GM18858 (cell line): ENCODE measurements around the gene SLITRK3.

Experiments
- ATAC-seq: cut with Tn5 transposase; IDR thresholded peaks from one replicate; pipeline ENCODE4 v1.9.1; 2021; ENCODE audit not compliant: unreplicated experiment

Gene SLITRK3, protein sequence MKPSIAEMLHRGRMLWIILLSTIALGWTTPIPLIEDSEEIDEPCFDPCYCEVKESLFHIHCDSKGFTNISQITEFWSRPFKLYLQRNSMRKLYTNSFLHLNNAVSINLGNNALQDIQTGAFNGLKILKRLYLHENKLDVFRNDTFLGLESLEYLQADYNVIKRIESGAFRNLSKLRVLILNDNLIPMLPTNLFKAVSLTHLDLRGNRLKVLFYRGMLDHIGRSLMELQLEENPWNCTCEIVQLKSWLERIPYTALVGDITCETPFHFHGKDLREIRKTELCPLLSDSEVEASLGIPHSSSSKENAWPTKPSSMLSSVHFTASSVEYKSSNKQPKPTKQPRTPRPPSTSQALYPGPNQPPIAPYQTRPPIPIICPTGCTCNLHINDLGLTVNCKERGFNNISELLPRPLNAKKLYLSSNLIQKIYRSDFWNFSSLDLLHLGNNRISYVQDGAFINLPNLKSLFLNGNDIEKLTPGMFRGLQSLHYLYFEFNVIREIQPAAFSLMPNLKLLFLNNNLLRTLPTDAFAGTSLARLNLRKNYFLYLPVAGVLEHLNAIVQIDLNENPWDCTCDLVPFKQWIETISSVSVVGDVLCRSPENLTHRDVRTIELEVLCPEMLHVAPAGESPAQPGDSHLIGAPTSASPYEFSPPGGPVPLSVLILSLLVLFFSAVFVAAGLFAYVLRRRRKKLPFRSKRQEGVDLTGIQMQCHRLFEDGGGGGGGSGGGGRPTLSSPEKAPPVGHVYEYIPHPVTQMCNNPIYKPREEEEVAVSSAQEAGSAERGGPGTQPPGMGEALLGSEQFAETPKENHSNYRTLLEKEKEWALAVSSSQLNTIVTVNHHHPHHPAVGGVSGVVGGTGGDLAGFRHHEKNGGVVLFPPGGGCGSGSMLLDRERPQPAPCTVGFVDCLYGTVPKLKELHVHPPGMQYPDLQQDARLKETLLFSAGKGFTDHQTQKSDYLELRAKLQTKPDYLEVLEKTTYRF

DNA sequence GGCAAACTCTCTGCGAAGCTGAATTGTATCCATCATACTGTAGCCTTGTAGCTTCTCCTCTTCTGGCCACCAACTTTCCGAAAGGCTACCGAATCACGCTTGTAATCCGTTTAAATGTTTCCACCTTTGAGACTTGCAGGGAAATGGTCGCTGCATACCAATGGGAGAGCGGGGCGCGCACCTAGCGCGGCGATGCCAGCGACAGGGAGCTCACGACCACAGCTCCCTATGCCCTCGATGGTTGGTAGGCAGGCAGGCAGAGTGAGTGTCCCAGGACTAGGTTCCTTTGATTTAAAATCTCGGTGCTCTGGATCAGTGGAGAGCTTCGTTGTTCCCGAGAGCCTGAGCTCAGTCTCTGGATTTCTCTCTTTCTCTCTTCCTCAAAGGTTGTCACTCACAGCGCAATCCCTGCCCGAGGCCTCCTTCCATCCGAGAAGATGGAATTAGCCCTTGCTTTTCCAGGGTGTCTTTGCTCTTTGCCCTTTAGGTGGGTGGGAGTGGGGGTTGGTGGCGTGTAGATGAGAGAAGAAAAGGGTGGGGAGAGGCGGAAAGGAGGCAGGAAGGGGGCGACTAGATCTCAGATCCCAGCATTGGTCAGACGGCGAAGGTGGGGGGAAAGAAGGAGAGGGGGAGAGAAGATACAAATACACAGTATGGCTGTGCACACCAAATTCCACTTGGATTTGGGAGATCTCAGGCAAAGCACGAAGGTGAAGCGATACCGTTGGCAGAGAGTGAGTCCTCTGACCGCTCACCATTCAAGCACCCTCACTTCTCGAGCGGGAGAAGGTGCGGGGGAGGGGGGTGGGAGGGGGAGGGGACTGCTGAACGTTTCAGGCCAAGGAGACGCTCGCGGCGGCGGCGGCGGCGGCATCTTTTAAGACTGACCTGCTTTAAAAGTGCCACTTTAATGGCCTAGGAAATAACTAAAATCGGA lies at the start of gene SLITRK3:
TSS of gene SLITRK3 (minus strand) at position 745 of the 937 bp plus-strand sequence. CDS start 5,554 bp downstream, outside the sequence.
- no peak for ATAC-seq

DNA sequence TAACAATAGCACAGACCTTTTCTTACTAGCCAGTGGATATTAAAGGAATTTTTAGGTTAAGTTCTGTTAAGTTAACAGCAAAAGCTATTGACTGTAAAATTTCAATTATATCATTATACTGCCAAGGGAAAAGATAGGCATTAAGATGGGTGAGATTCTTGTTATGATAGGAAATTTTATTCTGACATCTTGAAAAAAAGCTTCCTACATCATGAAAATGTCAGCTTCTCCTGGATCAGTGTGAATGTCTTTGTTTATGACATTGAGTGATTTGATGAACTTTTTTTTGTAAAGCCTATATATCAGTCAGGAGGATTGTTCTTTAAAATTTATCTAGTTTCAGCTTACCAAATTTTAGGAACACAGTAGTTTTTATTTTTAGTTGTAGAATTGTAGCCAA lies 47.4 kb upstream of the SLITRK3 start:
- no peak for ATAC-seq

DNA sequence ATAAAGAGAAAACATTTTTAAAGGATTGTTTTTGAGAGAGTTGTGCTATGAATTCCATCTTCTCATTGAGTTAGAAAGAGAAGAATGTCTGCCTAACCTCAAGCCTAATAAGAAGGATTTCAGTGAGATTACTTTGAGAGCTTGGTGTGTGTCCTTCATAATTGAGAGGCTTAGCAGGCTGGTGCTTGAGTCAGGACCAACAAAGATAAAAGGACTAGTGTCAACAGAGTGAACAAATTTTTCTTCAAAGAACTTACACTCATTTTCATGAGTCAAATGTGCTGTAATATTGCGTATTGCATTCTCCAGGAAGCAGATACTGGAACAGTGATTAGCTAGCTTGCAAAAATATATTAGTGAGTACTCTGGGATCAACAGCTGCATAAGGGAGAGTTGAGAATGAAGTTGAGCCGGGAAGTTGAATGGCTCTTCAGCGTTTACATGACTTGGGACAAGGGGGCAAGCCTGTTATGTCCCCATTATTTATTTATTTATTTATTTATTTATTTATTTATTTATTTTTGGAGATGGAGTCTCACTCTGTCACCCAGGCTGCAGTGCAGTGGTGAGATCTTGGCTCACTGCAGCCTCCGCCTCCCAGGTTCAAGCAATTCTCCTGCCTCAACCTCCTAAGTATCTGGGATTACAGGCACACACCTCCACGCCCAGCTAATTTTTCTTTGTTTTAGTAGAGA lies 37.5 kb upstream of the SLITRK3 start:
- no peak for ATAC-seq

DNA sequence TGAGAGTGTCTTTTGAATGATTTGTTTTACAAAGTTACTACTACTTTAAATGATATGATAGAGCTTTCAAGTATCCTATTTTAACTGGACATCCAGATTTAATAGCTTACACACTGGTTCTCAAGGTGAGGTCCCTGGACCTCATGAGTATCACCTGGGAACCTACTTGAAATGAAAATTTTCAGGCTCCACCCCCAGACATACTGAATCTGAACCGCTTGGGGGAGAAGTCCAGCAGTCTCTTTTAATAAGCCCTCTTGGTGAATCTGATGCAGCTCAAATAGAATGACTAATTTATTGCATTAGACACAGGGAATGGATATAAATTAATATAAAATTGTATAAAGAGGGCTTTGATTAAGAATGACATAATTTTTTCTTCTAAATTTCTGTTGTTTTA lies 29.4 kb upstream of the SLITRK3 start:
- no peak for ATAC-seq

DNA sequence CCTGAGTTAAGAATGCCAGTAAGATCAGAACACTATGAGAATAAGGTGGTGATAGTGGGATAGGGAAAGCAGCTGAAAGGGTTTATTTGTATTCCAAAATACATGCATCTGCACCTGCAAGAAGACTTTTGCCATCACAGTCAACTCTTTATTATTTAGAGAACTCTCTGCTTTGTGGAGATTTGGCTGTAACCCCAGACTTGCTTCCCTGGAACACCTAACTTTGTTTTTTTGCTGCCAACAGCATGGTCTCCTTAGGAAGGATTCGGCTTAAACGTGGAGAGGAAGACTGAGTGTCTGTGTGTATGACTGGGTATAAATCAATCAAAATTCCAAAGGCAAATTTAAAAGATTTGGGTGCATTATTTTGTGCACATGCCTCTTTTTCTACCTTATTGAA lies 21.6 kb upstream of the SLITRK3 start:
- ATAC-seq, result no peak

DNA sequence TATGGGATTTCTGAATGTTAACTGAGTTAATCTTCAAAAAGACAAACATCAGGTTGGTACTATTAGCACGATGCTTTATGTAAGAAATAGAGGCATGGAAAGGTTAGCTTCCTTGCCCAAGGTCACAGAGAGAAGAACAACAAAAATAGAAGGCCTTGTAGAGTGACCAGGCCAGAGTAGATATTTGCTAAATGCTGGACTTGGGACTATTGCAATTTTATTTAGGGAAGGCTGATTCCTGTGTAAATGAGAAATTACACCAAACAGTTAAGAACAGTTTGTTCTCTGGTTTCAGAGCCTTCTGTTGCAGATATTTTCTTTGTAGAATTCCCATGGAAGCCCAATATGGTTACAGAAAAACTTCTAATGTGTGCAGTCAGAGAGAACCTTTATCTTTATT lies 16.4 kb upstream of the SLITRK3 start:
- no peak for ATAC-seq

DNA sequence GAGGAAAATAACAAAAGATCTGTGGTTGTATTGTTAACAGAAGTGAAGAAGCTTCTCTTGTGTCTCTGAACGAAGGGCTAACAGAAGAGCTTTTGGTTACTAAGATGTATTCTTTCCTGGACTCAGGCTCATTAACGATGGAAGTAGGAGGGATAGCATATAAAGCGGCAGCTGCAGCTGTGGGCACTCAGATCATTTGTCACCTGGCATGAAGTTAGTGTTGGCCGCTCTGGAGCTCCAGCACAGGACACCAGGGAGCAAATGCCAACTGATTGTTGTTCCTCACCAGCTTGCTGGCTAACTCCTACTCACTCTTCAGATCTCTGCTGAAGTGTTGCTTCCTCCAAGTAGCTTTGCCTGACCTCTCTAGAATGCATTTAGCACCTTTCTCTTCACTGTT lies 15.5 kb upstream of the SLITRK3 start:
- ATAC-seq, result no peak

DNA sequence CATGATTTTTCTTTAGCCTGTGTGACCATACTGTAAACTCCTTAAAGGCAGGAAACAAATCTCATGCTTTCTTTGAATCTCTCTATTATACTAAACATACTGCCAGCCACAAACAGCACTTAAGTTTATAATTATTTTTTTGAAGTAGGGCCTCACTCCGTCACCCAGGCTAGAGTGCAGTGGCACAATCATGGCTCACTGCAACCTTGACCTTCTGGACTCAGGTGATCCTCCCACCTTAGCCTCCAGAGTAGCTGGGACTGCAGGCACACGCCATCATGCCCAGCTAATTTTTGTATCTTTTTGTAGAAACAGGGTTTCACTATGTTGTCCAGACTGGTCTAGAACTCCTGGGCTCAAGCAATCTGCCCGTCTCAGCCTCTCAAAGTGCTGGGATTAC lies 14.5 kb upstream of the SLITRK3 start:
- ATAC-seq, result no peak

DNA sequence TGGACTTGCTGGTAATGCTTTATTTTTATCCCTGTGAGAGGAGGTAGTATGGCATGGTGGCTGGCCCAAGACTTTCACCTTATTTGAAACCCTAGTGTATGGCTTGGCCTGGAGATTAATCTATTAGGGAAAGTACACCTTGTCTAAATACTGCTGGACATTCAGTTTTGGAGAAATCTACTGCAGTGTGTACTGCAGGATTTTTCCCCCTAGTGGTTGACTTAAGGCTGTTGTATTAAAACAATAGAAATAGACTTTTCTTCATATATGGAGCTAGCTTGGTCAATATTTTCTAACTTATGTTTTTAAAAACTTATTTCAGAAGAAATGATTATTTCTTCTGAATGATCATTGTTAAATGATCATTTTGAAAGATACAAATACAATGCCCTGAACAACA lies 13.9 kb upstream of the SLITRK3 start:
- no peak for ATAC-seq

DNA sequence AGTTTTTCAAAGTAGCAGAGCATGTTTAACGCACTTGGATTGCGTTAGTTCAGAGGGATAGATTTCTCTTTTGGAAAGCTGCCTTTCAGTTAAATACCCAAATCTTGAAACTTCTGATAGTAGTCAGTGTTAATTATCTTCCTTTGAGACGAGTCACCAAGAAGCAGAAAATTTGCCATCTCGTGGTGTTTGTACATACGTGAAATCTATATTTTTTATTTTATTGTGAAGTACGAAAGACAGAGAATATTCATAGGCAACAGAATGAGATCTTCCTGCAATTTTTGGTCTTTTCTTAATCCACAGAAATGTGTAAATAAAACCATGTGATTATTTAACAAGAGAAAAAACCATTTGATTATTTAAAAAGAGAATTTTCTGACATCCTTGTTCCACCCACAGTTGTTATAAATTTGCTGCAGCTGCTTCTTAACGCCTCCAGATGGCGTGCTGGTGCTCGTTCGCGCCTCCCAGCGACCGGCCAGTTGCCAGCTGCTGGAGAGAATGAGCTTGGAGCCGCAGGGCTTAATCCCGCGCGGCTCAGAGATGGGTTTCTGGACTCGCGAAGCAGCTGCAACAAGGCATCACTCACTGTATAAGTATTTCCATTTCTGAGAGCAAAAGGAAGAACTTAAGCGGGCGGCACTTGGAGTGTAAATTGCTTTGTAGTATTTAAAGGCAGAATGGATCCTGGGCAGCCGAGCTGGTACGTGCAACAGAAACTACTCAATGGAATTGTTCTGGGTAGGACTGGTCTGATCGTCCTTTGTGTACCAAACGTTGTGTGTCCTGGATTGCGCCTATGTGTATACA lies 10.5 kb upstream of the SLITRK3 start:
- ATAC-seq, result peak; percentile 95

DNA sequence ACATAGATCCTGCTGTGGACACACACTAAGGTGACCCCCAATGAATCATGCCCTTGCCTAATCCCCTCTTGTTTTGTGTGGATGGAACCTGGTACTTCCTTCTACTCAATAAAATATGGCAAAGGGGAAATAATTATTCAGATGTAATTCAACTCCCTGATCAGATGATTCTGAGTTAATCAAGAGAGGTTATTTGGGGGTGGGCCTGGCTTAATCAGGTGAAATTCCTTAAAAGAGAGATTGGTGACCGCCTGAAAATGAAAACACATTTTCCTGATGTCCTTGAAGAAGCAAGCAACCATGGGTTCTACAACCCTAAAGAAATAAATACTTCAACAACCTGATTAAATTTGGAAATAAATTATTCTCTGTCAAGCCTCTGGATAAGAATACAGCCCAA lies 8.3 kb upstream of the SLITRK3 start:
- no peak for ATAC-seq

DNA sequence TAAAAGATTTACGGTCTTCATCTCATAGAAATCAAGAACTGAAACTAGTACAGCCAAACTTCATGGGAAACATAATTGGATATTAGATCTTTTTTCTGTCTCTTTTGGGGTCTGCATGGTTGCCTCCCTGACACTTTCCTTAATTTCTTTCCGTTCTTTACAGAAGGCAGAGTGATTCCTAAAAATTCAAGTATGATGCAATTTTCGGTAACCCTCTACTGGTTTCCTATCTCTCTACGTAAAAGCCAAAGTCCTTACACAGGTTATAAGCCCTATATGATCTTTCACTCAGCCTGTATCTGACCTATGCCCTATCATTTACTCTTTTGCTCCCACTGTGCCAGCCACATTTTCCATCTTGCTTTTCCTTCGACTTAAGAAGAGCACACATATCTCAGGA lies 6.8 kb upstream of the SLITRK3 start:
- no peak for ATAC-seq

DNA sequence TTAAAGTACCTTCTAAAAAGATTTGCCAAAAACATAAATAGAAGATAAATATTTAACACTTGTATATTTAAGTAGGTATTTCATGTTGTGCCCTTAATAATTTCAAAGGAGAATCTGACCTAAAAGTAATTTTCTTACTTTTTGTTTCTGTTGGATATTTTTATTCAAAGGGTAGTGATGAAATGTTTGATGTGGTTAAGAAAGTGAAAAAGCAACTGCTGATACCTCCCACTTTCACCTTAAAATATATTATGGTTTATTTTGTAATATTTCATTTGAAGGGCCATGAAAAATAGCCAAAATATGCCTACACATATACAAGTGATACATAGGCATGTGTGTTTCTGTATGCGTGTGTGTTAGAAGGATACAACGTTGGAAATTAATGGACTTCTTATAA lies 5.8 kb upstream of the SLITRK3 start:
- no peak for ATAC-seq

DNA sequence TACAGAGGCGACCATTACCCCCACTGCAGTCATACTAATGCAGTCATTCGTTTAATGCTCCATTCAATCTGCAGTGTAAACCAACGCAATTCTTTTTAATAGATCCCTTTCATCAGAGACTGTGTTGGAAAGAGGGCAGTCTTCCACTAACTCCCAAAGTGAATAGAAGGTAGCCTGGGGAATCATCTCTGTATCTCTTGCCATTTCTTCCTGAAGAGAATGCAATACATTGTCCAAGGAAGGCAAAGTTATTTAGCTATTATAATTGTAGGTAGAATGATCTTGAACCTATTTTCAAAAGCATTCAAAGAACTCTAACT lies 1.3 kb upstream of the SLITRK3 start:
- no peak for ATAC-seq

DNA sequence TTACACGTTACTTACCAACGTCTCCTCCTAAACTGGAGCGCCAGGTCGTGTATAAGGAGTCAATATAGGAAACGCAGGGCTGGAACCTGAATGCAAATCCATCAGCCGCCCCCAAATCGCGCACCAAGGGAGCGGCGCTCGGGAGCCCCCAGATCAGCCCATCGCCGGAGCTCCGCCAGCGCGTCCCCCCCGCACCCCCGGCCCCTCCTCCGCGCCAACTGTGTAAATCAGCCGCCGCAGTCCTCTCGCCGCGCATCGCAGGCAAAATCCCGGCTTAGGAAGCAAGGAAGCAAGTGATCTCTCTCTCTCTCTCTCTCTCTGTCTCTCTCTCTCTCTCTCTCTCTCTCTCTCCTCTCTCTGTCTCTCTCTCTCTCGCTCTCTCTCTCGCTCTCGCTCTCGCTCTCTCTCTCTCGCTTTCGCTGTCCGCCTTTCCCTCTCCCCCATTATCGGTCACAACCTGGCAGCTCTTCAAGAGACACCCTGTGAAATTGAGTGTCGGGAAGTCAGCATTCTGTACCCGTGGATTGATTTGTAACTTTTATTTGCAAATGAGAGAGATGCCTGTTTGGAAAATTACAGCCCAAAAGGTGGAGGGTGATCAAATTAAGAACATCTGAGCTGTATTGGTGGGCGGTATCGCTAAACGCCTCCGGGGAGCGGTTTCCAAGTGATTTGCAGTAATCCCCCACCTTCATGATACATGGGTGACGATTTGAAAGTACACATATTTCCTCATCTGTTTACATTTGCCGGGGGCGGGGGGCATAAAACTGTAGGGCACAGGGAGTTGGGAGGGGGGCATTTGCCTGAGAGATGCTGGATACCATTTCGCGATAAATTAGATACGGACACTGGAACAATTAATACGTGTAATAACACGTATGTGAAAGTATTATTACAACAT lies 645 bp upstream of the SLITRK3 start:
- ATAC-seq, result no peak

DNA sequence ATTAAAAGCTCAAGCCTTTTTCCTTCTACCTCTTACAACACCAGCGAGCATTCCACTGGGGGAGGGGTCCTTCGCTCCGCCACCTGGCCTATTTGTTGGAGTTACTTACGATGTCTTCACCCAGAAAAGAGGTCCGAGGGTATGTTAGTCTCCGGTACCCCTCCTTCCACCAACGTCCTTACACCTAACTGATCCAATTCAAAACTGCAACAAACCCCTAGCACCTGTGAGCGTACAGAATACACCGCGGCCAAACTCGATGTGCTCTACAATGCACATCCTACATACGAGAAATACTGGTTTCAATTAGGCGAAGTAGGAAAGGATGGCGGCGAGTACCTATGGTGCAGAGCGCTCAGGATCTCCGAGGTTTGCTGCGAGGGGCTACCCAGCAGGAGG lies 944 bp downstream of the SLITRK3 start:
- no peak for ATAC-seq

DNA sequence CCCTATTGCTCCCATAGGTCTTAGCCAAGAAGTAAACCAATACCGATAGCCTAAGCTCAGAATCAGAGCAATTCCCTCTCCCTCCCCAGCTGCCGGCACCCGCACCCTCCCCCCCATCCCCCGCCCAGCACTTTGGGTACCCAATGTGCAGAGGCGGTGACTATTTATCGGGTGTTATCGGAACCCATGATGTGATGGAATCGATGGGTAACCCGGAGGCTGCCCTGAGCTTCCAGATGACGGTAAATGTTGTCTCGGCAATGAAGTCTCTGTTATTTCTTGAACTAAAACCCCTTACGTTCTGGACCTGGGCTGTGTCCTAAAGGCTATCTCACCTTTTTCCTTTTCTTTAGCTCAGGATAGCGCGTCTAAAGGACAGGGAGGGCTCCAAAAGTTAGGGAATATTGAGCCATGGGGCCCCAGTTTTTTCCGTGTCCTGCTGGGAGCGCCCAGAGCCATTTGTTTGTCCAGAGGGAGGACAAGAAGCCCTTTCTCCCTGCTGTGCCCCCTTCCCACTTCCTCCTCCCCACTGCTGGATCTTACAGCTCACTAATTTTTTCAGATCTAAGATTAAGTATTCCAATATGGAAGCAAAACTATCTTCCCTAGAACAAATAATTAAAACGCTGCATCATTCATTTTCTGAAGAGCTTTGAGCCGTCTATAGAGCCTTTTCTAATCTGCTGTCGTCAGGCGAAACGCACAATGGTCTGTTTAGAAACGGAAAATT lies 1.5 kb downstream of the SLITRK3 start:
- ATAC-seq, result no peak
